Prostate gland (tissue), 2 donors: ENCODE results near the gene NAA60. TPM values are rescaled to one million over a fixed set of nuclear protein-coding genes. Genes with fewer than 3 reads are reported as not detected.
"Not testable (repeated sequence)": the region's sequence is repeated elsewhere in the genome, so short reads cannot be mapped to it uniquely, and the experiment has no call there.

Experiments used
- DNase-seq: peaks from one replicate; pipeline ENCODE4 v3.0.0-alpha.2; 2019; ENCODE audit warnings: low spot score
- H3K27ac ChIP-seq, 2 donors: fragments of 200-600 bp; sonication (generic); 2 replicates each; pipeline ENCODE4 v1.5.1; 2017 to 2019
- H3K27me3 ChIP-seq: fragments of 200-600 bp; sonication (generic); replicated peaks from 2 replicates; pipeline ENCODE4 v1.5.1; 2019; ENCODE audit not compliant: insufficient read depth
- H3K36me3 ChIP-seq, 2 donors: fragments of 200-600 bp; sonication (generic); 1 replicate in 1 of 2; 2 replicates in 1 of 2; pipeline versions ENCODE4 v1.5.1 to v1.8.1; 2017 to 2019
- H3K4me1 ChIP-seq: fragments of 200-600 bp; sonication (generic); replicated peaks from 2 replicates; pipeline ENCODE4 v1.5.1; 2019
- H3K4me3 ChIP-seq, 2 donors: fragments of 200-600 bp; sonication (generic); 2 replicates each; pipeline ENCODE4 v1.5.1; 2017 to 2019
- H3K9me3 ChIP-seq: fragments of 200-600 bp; sonication (generic); 2 replicates; pipeline ENCODE4 v1.5.1; 2017
- CTCF ChIP-seq, 4 experiments: fragments of 200-600 bp in 2 of 4; fragments of 450-650 bp in 2 of 4; sonication (generic) in 2 of 4; IDR thresholded peaks; 1 replicate in 3 of 4; 2 replicates in 1 of 4; pipeline ENCODE4 v1.5.1; 2016 to 2019; ENCODE audit warnings: antibody characterized with exemption in 4 of 4, mild to moderate bottlenecking in 2 of 4, moderate library complexity in 2 of 4
- POLR2A ChIP-seq: fragments of 450-650 bp; IDR thresholded peaks from one replicate; pipeline ENCODE4 v1.6.1; 2016; ENCODE audit warnings: antibody characterized with exemption, mild to moderate bottlenecking
- POLR2AphosphoS5 ChIP-seq: sonication (generic); formaldehyde crosslinking; IDR thresholded peaks from one replicate; pipeline ENCODE4 v1.6.1; 2017; ENCODE audit warnings: antibody characterized with exemption
- WGBS: methylation state at CpG from one replicate; pipeline ENCODE4 v1.1.5; 2018; 5-methylcytosine and 5-hydroxymethylcytosine counted together
- intact Hi-C: fragments of 100-400 bp; cut with DNase I; formaldehyde crosslinking; loops from one replicate; pipeline ENCODE4 v1.14.2; 2022
- total RNA-seq, 2 donors: library from RNA; depleted of rRNA; stranded (reverse); fragments of >200 nt; gene quantifications; one replicate each; pipeline ENCODE4 v1.1.0, GENCODE V29; 2016

The NAA60 gene
- total RNA-seq, 2 donors from 2014 or later = 48.1 to 99.2 TPM

GRCh38 chr16:3496386-3496785, 52.9 kb downstream of the NAA60 start:
- Histone ChIP-seq H3K9me3 (no peaks in the 10 kb centered on the region), H3K36me3 (no peaks in the 10 kb centered on the region), H3K4me1 (no peaks in the 10 kb centered on the region), H3K4me3 (no peak overlapping the region), H3K27me3 (no peaks in the 10 kb centered on the region), H3K27ac (no peak overlapping the region)
- WGBS = 96% methylated on average over 30 of the region's 30 CpGs
- intact Hi-C loops = no loop called here
- TF ChIP-seq POLR2AphosphoS5 = no peak
- no peak for TF ChIP-seq POLR2A
- no peak for TF ChIP-seq CTCF (IDR thresholded peaks at IDR 0.05)
- DNase-seq = no peak

DNA sequence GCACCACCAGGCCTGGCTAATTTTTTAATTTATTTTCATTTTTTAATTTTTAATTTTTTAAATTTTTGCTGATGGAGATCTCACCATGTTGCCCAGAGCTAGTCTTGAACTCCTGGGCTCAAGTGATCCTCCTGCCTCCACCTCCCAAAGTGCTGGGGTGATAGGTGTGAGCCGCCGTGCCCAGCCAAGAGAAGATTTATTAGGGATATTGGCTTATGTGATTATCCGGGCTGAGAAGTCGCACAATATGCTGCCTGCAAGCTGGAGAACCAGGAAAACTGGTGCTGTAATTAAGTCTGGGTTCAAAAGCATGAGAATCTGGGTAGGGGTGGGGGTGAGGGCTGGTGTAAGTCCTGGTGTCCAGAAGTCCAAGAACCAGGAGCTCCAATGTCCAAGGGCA, 54.3 kb downstream of the NAA60 start:
- H3K4me1 ChIP-seq = peaks cover 6% of the 10 kb centered on the region
- H3K27ac ChIP-seq = no peak overlapping the region
- TF ChIP-seq CTCF (IDR thresholded peaks at IDR 0.05) (no peak), POLR2A (no peak)
- no peak overlapping the region for H3K4me3 ChIP-seq
- 88% methylated on average over 4 of the region's 4 CpGs for WGBS
- H3K36me3 ChIP-seq = no peaks in the 10 kb centered on the region
- no peaks in the 10 kb centered on the region for H3K9me3 ChIP-seq
- DNase-seq = no peak
- H3K27me3 ChIP-seq = no peaks in the 10 kb centered on the region
- intact Hi-C loops = no loop called here

DNA sequence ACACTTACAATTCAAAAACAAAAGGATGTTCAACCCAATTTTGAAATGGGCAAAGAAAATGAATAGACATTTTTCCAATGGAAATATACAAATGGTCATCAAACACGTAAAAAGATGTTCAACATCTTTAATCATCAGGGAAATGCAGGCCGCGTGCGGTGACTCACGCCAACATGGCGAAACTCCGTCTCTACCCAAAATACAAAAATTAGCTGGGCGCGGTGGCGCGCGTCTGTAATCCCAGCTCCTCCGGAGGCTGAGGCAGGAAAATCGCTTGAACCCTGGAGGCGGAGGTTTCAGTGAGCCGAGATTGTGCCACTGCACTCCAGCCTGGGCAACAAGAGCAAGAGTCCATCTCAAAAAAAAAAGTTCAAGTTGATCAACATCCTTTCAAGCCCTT, 55.5 kb downstream of the NAA60 start:
- intact Hi-C loops = no loop called here
- no peak for DNase-seq
- Histone ChIP-seq H3K9me3 (no peaks in the 10 kb centered on the region), H3K4me1 (peaks cover 6% of the 10 kb centered on the region), H3K27ac (no peak overlapping the region), H3K4me3 (no peak overlapping the region), H3K27me3 (no peaks in the 10 kb centered on the region), H3K36me3 (no peaks in the 10 kb centered on the region)
- 96% methylated on average over 16 of the region's 16 CpGs for WGBS
- no peak for TF ChIP-seq CTCF (IDR thresholded peaks at IDR 0.05)
- no peak for TF ChIP-seq POLR2A
- no peak for TF ChIP-seq POLR2AphosphoS5

DNA sequence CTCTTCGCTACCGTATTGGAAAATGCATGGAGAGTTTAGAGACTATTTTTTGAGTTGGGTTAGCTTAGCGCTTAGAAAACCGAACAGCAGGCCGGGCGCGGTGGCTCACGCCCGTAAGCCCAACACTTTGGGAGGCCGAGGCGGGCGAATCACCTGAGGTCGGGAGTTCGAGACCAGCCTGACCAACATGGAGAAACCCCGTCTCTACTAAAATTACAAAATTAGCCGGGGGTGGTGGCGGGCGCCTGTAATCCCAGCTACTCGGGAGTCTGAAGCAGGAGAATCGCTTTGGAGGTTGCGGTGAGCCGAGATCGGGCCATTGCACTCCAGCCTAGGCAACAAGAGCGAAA, 57.9 kb downstream of the NAA60 start:
- intact Hi-C loops = loop anchor here (10.0 kb wide), 1 partner anchor 217 kb away; the partner anchor contains the start of gene ZNF263
- Histone ChIP-seq H3K27ac (peak overlapping the region; percentile 73 to 77), H3K4me3 (peak overlapping the region; percentile 82 to 94)
- 9% methylated on average over 24 of the region's 24 CpGs for WGBS
- H3K4me1 ChIP-seq, H3K36me3 ChIP-seq, H3K27me3 ChIP-seq, DNase-seq, H3K9me3 ChIP-seq: not testable (repeated sequence)

GRCh38 chr16:3501783-3502400, 58.4 kb downstream of the NAA60 start:
- intact Hi-C loops = loop anchor here (10.0 kb wide), 1 partner anchor 217 kb away; the partner anchor contains the start of gene ZNF263
- H3K4me1 ChIP-seq = peaks cover 6% of the 10 kb centered on the region
- H3K36me3 ChIP-seq = peaks cover 0 to 9% of the 10 kb centered on the region in 2 donors
- DNase-seq = no peak
- H3K4me3 ChIP-seq = peak overlapping the region; percentile 82 to 94
- 72% methylated on average over 22 of the region's 22 CpGs for WGBS
- H3K27me3 ChIP-seq = no peaks in the 10 kb centered on the region
- no peak for TF ChIP-seq POLR2AphosphoS5
- TF ChIP-seq CTCF (IDR thresholded peaks at IDR 0.05) = no peak
- no peak for TF ChIP-seq POLR2A
- peak overlapping the region in 1 of 2 donors; percentile 73 for H3K27ac ChIP-seq
- no peaks in the 10 kb centered on the region for H3K9me3 ChIP-seq
